OCI-LY7 (cell line): Measurements from ENCODE around the gene FRAS1.

Experiments used
- CTCF ChIP-seq: fragments of 200-600 bp; sonication (generic); conservative IDR thresholded peaks from 2 replicates; pipeline ENCODE4 v1.5.1; 2014; ENCODE audit warnings: mild to moderate bottlenecking, antibody characterized with exemption, low read length, moderate library complexity, mixed read lengths
- EZH2phosphoT487 ChIP-seq: fragments of 200-600 bp; sonication (generic); IDR thresholded peaks from 2 replicates; pipeline ENCODE4 v1.6.1; 2018; ENCODE audit warnings: low read depth, borderline replicate concordance, mild to moderate bottlenecking, mixed run types, antibody characterized with exemption, low read length, moderate library complexity, mixed read lengths

DNA sequence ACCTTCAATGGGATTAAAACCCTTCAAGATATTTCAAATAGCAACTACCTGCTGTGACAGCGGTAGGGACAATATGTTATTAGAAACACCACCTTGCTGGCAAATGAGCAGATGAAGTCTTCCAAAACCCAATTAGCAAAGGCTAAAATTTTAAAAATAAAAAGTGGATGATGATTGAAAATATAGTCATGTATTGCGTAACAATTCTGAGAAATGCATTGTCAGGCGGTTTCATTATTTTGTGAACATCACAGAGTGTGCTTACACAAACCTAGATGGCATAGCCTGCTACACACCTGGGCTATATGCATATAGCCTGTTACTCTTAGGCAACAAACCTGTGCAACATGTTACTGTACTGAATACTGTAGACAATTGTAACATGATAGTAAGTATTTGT is 403.2 kb downstream of the FRAS1 start:
- TF ChIP-seq CTCF (no peak), EZH2phosphoT487 (no peak)
